Activated T-cell treated with anti-CD3 and anti-CD28 coated beads, Interleukin-2, amount 50 U/mL, for 72 hours (primary cell): ENCODE results near the gene CAMTA1. TPM values are rescaled to one million over a fixed set of nuclear protein-coding genes. Genes with fewer than 3 reads are reported as not detected.

Source experiments
- ATAC-seq, 2 donors: fragments of 150-1000 bp; cut with Tn5 transposase; replicated peaks in 1 of 2; 2 replicates each; pipeline ENCODE4 v1.10.0; 2021; ENCODE audit warnings: moderate library complexity in 2 of 2, mild to moderate bottlenecking in 1 of 2
- DNase-seq, 2 donors: peaks; one replicate each; pipeline ENCODE4 v3.0.0; 2021 to 2022; ENCODE audit warnings: mixed read lengths in 1 of 2
- H3K27ac Mint-ChIP-seq: one replicate; pipeline ENCODE4 v1.8.0; 2022; ENCODE audit warnings: mild to moderate bottlenecking, moderate library complexity, mixed read lengths
- H3K27me3 Mint-ChIP-seq: one replicate; pipeline ENCODE4 v1.8.0; 2022; ENCODE audit warnings: low read depth, mixed read lengths
- H3K36me3 Mint-ChIP-seq, 2 donors: one replicate each; pipeline ENCODE4 v1.8.0; 2022; ENCODE audit warnings: mixed read lengths in 2 of 2, mild to moderate bottlenecking in 1 of 2; ENCODE audit not compliant: insufficient read depth in 2 of 2
- H3K4me1 Mint-ChIP-seq: one replicate; pipeline ENCODE4 v1.8.0; 2022; ENCODE audit warnings: low read depth, mixed read lengths
- H3K4me3 Mint-ChIP-seq, 2 donors: one replicate each; pipeline ENCODE4 v1.8.0; 2022; ENCODE audit warnings: mild to moderate bottlenecking in 2 of 2, mixed read lengths in 2 of 2, moderate library complexity in 2 of 2
- H3K9me3 Mint-ChIP-seq, 2 donors: one replicate each; pipeline ENCODE4 v1.8.0; 2022; ENCODE audit warnings: mixed read lengths in 2 of 2
- total RNA-seq, 2 donors: library from RNA; stranded (reverse); gene quantifications; one replicate each; pipeline ENCODE4 v1.2.3, GENCODE V29; 2022

The CAMTA1 gene
- total RNA-seq, 2 donors from 2014 or later = 47.8 to 63.3 TPM

- Mint-ChIP-seq H3K9me3 (no peaks in the 10 kb centered on the region), H3K4me1 (peaks cover 24% of the 10 kb centered on the region), H3K27me3 (peaks cover 30% of the 10 kb centered on the region), H3K4me3 (no peak overlapping the region), H3K36me3 (no peaks in the 10 kb centered on the region), H3K27ac (no peak overlapping the region)
- DNase-seq = no peak
- ATAC-seq = no peak
These were observed 186.4 kb downstream of the CAMTA1 start for GRCh38 chr1:6971699-6972098.

- no peak overlapping the region for H3K4me3 Mint-ChIP-seq
- peaks cover 30% of the 10 kb centered on the region for H3K27me3 Mint-ChIP-seq
- ATAC-seq = no peak
- no peak for DNase-seq
- H3K4me1 Mint-ChIP-seq = peaks cover 22% of the 10 kb centered on the region
- no peaks in the 10 kb centered on the region for H3K36me3 Mint-ChIP-seq
- no peaks in the 10 kb centered on the region for H3K9me3 Mint-ChIP-seq
- H3K27ac Mint-ChIP-seq = no peak overlapping the region
These were observed 187.1 kb downstream of the CAMTA1 start for GRCh38 chr1:6972399-6972798.

- peaks cover 11% of the 10 kb centered on the region for H3K27me3 Mint-ChIP-seq
- ATAC-seq (no peak), DNase-seq (no peak)
- H3K9me3 Mint-ChIP-seq = no peaks in the 10 kb centered on the region
- H3K4me3 Mint-ChIP-seq = no peak overlapping the region
- H3K36me3 Mint-ChIP-seq = no peaks in the 10 kb centered on the region
- no peaks in the 10 kb centered on the region for H3K4me1 Mint-ChIP-seq
- no peak overlapping the region for H3K27ac Mint-ChIP-seq
These were observed 190.2 kb downstream of the CAMTA1 start for GRCh38 chr1:6975331-6976043.

DNA sequence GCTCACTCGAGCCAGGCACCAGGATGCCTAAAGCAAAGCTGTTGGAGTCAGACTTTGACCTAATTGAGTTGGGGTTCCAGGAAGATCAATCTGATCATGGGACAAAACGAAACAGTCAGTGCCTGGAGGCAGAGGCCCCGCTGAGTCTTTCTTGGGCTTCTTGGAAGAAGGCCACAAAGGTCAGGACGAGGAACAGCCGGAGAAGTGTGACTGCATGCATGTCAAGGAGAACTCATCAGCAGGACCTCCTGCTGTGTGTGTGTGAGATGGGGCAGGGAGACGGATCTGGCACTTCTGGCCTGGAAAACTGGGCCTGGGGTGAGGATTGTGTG lies 190.8 kb downstream of the CAMTA1 start:
- ATAC-seq (no peak), DNase-seq (no peak)
- H3K27ac Mint-ChIP-seq = no peak overlapping the region
- H3K9me3 Mint-ChIP-seq = no peaks in the 10 kb centered on the region
- H3K27me3 Mint-ChIP-seq = peaks cover 11% of the 10 kb centered on the region
- H3K4me1 Mint-ChIP-seq = no peaks in the 10 kb centered on the region
- no peaks in the 10 kb centered on the region for H3K36me3 Mint-ChIP-seq
- H3K4me3 Mint-ChIP-seq = no peak overlapping the region

DNA sequence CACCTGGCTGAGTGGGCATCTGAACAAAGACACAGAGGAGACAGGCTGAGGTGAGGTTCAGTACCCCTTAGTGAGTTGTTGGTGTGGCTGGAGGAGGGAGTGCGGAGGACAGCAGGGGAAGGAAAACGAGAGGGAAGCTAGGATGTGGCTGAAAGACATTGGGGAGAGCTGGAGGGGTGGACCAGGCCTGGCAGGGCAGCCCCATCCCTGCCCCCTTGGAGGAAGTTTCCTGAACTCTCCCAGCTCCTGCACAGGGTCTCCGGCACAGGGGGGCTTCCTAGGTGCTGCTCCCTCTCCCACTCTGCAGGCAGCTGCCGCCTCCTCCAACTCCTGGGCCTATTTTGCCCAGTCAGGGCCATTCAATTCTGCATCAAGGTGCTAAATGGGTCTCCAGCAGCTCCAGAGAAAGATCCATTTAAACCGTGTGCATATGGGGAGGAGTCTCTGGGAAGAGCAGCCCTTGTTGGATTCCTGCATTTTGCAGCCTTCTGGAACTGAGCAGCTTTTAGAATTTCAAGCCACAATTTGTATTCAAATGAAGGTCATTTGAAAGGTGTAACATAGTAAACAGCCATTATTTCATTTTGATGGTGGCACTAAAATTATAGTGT lies 193.9 kb downstream of the CAMTA1 start:
- Mint-ChIP-seq H3K27ac (no peak overlapping the region), H3K4me3 (no peak overlapping the region), H3K27me3 (no peaks in the 10 kb centered on the region), H3K9me3 (no peaks in the 10 kb centered on the region), H3K36me3 (no peaks in the 10 kb centered on the region), H3K4me1 (no peaks in the 10 kb centered on the region)
- ATAC-seq (no peak), DNase-seq (no peak)

GRCh38 chr1:6981595-6981994 lies 196.3 kb downstream of the CAMTA1 start:
- Mint-ChIP-seq H3K27ac (no peak overlapping the region), H3K36me3 (no peaks in the 10 kb centered on the region), H3K4me3 (no peak overlapping the region), H3K27me3 (no peaks in the 10 kb centered on the region), H3K9me3 (no peaks in the 10 kb centered on the region), H3K4me1 (no peaks in the 10 kb centered on the region)
- ATAC-seq (no peak), DNase-seq (no peak)

GRCh38 chr1:6982443-6982842 lies 197.2 kb downstream of the CAMTA1 start:
- Mint-ChIP-seq H3K36me3 (no peaks in the 10 kb centered on the region), H3K27me3 (no peaks in the 10 kb centered on the region), H3K27ac (no peak overlapping the region), H3K9me3 (no peaks in the 10 kb centered on the region), H3K4me1 (no peaks in the 10 kb centered on the region), H3K4me3 (no peak overlapping the region)
- DNase-seq = no peak
- ATAC-seq = no peak

- no peak for ATAC-seq
- DNase-seq = no peak
These were observed 197.6 kb downstream of the CAMTA1 start for GRCh38 chr1:6982860-6983259.

DNA sequence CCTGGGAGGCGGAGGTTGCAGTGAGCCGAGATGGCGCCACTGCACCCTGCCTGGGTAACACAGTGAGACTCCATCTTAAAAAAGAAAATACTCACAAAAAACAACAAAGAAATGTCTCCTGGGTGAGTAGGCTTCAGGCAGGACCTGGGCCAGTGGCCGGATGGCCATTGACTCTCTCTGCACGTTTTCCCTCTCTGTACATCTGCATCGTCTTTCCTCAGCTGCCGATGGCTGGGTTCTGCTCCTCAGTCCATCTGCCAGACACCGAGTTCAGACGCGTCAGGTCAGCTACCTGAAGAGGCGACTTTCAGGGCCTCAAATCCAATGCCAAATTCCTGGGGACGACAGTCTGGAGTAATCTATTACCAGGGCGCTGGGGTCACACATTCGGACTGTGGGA lies 199.3 kb downstream of the CAMTA1 start:
- no peak overlapping the region for H3K27ac Mint-ChIP-seq
- no peak for ATAC-seq
- H3K27me3 Mint-ChIP-seq = peaks cover 8% of the 10 kb centered on the region
- no peaks in the 10 kb centered on the region for H3K9me3 Mint-ChIP-seq
- DNase-seq = no peak
- no peaks in the 10 kb centered on the region for H3K4me1 Mint-ChIP-seq
- H3K4me3 Mint-ChIP-seq = no peak overlapping the region
- no peaks in the 10 kb centered on the region for H3K36me3 Mint-ChIP-seq

More at GRCh38 chr1:6982860-6983259, 197.6 kb downstream of the CAMTA1 start:
- Mint-ChIP-seq H3K27me3 (peaks cover 3% of the 10 kb centered on the region), H3K9me3 (no peaks in the 10 kb centered on the region), H3K4me1 (no peaks in the 10 kb centered on the region), H3K4me3 (no peak overlapping the region), H3K27ac (no peak overlapping the region), H3K36me3 (no peaks in the 10 kb centered on the region)

DNA sequence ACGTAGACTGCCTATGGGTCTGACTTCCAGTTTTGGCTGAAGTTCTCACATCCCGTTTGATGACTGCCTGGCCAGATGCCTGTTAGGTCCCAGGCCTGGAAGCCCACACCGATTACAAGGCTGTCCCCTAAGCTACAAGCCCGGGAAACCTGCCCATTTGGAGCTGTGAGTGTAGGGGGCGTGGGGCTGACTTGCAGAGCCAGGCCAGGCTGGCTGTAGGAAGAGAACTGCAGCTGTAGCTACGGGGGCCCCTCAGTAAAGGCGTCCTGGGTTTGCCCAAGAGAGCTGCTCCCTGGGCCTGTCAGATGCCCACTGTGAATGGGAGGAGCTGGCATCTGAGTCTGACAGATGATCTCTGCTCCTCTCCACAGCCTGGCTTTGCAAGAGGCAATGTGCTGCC lies 199.7 kb downstream of the CAMTA1 start:
- no peaks in the 10 kb centered on the region for H3K4me1 Mint-ChIP-seq
- H3K4me3 Mint-ChIP-seq = no peak overlapping the region
- H3K9me3 Mint-ChIP-seq = no peaks in the 10 kb centered on the region
- no peak overlapping the region for H3K27ac Mint-ChIP-seq
- H3K36me3 Mint-ChIP-seq = no peaks in the 10 kb centered on the region
- ATAC-seq (no peak), DNase-seq (no peak)
- peaks cover 13% of the 10 kb centered on the region for H3K27me3 Mint-ChIP-seq

DNA sequence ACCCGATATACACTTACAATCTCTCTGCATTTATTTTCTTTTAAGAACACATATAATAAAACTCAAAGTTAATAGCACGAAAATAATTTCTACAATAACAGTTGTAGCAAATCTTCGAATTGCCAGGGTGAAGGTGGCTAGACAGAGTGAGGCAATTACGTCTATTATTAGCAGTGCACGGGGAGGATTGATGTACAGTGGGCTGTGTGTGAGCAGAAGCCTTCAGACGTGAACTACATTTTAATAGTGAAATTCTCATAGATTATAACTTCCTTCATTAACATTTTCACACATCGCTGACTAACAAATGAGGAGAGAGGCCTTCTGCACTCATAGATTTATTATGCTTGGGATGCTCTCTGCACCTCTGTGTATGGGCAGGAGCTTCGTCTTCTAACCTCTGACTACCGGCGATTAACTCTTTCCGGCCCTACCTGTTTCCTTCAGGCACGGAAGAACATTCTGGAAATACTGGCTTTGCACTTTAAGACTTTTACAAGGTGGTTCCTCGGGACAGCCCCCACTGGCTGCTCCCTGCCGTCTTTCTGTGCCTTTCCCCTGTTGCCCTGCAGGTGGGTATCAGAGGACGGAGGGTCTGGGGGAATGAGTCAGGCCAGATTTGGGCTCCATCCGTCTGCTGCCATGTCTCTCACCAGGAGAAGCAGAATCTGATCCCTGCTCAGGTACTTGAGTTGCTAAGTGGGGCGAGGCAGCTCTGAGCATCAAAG lies 200.5 kb downstream of the CAMTA1 start:
- no peaks in the 10 kb centered on the region for H3K4me1 Mint-ChIP-seq
- DNase-seq (no peak), ATAC-seq (no peak)
- H3K9me3 Mint-ChIP-seq = no peaks in the 10 kb centered on the region
- H3K27me3 Mint-ChIP-seq = peaks cover 20% of the 10 kb centered on the region
- H3K4me3 Mint-ChIP-seq = no peak overlapping the region
- no peak overlapping the region for H3K27ac Mint-ChIP-seq
- H3K36me3 Mint-ChIP-seq = no peaks in the 10 kb centered on the region

DNA sequence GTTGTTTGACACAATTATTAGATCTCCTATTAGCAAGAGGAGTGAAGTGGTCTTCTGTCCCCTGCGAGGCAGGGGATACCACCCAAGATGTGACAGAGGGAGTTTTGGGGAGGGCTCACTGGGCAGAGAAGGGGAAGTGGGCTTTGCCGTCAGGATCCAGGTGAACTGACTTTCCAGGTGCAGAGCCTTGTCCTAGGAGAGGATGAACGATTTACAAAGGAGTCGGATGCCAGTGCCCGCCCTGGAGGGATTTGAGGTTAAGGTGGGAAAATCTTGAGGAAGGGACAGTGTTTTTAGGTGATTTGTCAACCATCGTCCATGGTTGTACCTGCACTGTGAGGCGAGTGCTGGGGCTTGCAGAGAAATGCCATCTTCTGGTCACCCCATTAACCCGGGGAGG lies 201.0 kb downstream of the CAMTA1 start:
- H3K9me3 Mint-ChIP-seq = no peaks in the 10 kb centered on the region
- H3K36me3 Mint-ChIP-seq = no peaks in the 10 kb centered on the region
- peaks cover 26% of the 10 kb centered on the region for H3K27me3 Mint-ChIP-seq
- DNase-seq = no peak
- no peak overlapping the region for H3K4me3 Mint-ChIP-seq
- H3K27ac Mint-ChIP-seq = no peak overlapping the region
- no peak for ATAC-seq
- no peaks in the 10 kb centered on the region for H3K4me1 Mint-ChIP-seq

- DNase-seq (no peak), ATAC-seq (no peak)
- Mint-ChIP-seq H3K4me3 (no peak overlapping the region), H3K9me3 (no peaks in the 10 kb centered on the region), H3K27ac (no peak overlapping the region), H3K36me3 (no peaks in the 10 kb centered on the region), H3K27me3 (peaks cover 36% of the 10 kb centered on the region), H3K4me1 (no peaks in the 10 kb centered on the region)
These were observed 202.7 kb downstream of the CAMTA1 start for GRCh38 chr1:6987940-6988339.
